GM12891 (cell line): ENCODE data around the gene MYADML2.

Experiments
- PAX5 ChIP-seq: IDR thresholded peaks from 2 replicates; pipeline ENCODE4 v1.6.1; 2011; ENCODE audit warnings: low read length, moderate library complexity, mild to moderate bottlenecking; ENCODE audit not compliant: insufficient read depth, severe bottlenecking
- POLR2A ChIP-seq: IDR thresholded peaks from 2 replicates; pipeline ENCODE4 v1.6.1; 2011; ENCODE audit warnings: low read depth, low read length, control low read depth
- POLR2AphosphoS5 ChIP-seq: IDR thresholded peaks from 2 replicates; pipeline ENCODE4 v1.6.1; 2011; ENCODE audit warnings: low read depth, low read length, control low read depth
- POU2F2 ChIP-seq: IDR thresholded peaks from 2 replicates; pipeline ENCODE4 v1.6.1; 2011; ENCODE audit warnings: low read depth, mild to moderate bottlenecking, control low read depth, low read length, moderate library complexity
- SPI1 ChIP-seq: IDR thresholded peaks from 2 replicates; pipeline ENCODE4 v1.6.1; 2011; ENCODE audit warnings: low read depth, low read length, control low read depth
- TAF1 ChIP-seq: IDR thresholded peaks from 2 replicates; pipeline ENCODE4 v1.6.1; 2011; ENCODE audit warnings: low read depth, low read length, control low read depth

DNA sequence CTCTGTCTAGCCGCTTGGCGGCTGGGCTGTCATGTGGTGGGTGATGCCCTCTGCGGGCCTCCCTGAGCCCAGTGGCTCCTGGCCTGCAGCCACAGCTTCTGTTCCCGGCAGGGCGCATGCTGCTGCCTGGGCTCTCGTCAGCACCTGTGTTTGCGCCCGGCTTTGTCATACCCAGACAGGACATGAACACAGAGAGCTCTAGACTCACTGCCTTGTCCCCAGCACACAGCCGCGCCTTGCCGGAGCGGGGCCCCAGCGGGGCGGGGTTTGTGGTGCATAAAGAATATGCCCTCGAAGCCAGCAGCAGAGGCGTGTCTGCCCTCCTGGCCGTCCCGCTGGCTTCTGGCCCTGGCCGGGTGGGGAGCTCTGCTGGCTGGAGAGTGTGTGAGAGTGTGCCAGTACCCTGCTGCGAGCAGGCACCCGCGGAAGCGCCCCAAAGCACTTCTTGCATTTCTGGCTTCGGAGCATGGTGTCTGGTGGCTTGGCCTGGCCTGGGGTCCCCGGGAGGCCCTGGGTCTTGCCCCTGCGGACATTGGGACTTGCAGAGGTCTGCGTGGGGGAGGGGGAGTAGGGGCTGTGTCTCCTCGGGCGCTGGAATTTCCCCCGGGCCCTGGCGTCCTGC, 44.8 kb upstream of the MYADML2 start:
- TF ChIP-seq POU2F2: no peak
- TF ChIP-seq POLR2A: no peak
- TF ChIP-seq POLR2AphosphoS5: no peak
- TF ChIP-seq TAF1: no peak
- no peak for TF ChIP-seq SPI1
- TF ChIP-seq PAX5: no peak
